ENCODE results near the gene TMEM202.
"Not testable (repeated sequence)": the region's sequence is repeated elsewhere in the genome, so short reads cannot be mapped to it uniquely, and the experiment has no call there.

The TMEM202 gene, protein sequence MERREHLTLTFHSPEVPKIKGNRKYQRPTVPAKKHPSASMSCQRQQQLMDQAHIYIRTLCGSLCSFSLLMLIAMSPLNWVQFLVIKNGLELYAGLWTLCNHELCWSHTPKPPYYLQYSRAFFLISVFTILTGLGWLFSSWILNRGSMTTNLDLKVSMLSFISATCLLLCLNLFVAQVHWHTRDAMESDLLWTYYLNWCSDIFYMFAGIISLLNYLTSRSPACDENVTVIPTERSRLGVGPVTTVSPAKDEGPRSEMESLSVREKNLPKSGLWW

DNA sequence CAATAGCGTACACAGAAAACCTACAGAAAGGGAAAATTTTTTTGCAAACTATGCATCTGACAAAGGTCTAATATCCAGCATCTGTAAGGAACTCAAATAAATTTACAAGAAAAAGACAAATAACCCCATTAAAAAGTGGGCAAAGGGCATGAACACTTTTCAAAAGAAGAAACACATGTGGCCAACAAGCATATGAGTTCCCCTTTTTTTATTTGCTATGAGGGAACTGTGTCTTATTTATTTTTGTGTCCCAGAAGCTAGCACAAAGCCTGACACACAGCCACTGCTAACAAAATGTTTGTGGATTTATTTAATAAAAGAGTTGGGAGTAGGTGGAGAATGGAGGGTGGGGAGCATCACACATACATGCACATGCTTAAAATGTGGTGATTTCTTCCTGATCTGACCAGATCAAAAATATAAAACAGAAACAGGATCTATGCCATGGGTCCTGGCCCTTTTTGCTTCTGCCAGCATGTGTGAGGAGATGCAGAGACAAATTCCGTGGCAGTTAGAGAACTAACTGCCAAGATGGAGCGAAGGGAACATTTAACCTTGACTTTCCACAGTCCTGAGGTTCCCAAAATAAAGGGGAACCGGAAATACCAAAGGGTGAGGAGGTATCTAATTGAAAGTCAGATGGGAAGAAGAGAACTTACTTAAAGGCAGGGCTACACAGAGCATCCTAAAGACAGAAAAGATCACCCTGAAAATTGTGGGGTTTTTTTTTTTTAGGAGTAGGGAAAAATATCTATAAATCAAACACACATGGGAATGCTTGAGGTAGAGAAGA lies at the start of gene TMEM202:
TSS of gene TMEM202 (plus strand) at position 510 of the 793 bp plus-strand sequence. CDS start at position 532, 22 bp downstream.
- DNase-seq, result no peak

DNA sequence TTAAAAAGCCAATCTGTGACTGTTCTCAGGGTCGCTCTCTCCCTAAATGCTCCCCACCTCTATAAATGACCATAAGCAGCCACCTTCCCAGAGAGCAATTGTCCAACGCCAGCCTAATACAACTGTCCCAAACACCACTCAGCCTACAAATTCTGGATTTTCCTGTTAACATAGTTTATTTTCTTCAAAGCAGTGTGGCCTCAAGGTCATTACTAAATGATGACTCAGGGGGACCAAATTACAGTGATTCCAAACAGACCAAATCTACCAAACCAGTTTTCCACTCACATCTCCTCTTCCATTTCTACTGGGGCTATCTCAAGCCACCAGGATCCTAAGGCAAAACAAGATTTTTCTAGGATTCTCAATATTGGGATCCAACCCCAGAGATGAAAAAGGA lies 44.8 kb upstream of the TMEM202 start:
- no peak for DNase-seq

GRCh38 chr15:72354496-72354895 lies 43.6 kb upstream of the TMEM202 start:
- DNase-seq, result no peak

DNA sequence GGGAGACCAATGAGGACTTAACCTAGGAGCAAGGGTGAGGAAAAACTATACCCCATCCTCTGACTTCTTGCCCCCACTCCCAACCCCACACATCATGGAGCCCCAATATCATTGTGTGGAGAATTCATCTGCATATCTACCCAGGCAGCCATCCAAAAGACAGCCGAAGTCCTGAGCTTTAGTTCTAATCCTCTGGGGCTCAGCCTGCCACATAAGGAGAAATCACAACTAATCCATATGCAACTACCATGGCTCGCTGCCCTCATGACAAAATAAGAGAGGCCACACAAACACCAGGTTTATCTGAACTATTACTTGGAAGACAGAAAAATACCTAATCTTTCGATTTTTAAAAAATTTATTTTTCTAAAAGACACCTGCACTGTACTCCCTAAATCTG lies 40.0 kb upstream of the TMEM202 start:
- DNase-seq, result no peak

GRCh38 chr15:72358650-72359171 lies 39.4 kb upstream of the TMEM202 start:
- no peak for DNase-seq

GRCh38 chr15:72361176-72361575 lies 36.9 kb upstream of the TMEM202 start:
- no peak for DNase-seq

DNA sequence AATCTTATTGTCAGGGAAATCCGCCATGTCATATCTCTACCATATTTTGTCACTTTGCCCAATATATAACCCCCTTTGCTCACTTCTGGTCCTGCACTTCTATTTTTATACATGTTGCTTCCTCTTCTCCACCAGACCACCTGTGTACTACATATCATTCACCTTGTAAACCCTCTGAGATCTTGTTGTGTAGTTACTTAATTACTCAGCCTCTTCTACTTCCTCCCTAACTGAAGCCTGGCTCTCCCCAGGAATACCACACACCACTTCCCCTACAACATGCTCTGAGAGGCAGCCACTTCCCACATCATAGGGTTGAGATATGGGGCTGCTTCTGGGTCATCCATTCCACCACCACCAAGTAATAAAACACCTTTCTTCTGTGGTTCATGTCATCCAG lies 32.3 kb upstream of the TMEM202 start:
- DNase-seq, result no peak

GRCh38 chr15:72368325-72368724 lies 29.8 kb upstream of the TMEM202 start:
- DNase-seq, result no peak

GRCh38 chr15:72368899-72369298 lies 29.2 kb upstream of the TMEM202 start:
- no peak for DNase-seq

- DNase-seq, result no peak
Measured at GRCh38 chr15:72369964-72370363, 28.1 kb upstream of the TMEM202 start.

- DNase-seq, result no peak
Measured at GRCh38 chr15:72372361-72372760, 25.7 kb upstream of the TMEM202 start.

DNA sequence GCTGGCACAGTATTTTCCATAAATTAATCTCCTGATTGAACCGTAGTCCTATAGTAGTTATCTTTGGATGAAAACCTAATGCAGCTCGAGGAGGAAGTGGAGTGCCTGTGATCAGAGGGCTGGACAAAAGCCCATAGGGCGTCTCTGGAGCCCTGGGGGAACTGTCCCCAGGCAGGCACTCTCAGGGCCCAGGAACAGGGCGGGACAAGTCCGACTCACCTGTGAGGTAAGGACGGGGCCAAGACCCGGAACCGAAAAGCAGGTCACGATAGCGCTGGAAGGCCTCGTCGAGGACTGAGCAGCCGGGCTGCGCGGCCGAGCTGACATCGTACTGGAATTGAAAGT lies 22.6 kb upstream of the TMEM202 start:
- no peak for DNase-seq

- DNase-seq, result peak; percentile 86 to 98
Measured at GRCh38 chr15:72375846-72376581, 22.1 kb upstream of the TMEM202 start, which contains the start of gene HEXA. HEXA (minus strand) TSS chr15:72376014; CDS start chr15:72375972, 42 bp downstream.

- no peak for DNase-seq
Measured at GRCh38 chr15:72377331-72377730, 20.8 kb upstream of the TMEM202 start.

DNA sequence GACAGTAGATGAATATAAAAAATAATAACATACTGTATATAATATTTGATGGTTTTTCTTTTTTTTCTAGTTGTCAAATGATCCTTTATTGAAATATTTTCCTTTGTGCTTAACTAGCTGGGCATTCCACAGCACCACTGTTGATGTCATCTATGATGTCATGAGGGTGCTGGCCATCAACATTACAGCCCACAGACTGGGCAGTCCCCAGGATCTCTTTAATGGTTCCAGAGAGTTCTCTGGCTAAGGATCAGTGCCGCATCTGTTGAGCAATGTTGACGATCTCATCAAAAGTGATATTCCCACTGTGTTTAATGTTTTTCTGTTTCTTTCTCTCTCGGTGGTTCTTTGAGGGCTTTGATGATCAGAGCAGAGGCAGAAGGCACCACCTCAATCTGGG lies 19.0 kb upstream of the TMEM202 start:
- not testable (repeated sequence) for DNase-seq

GRCh38 chr15:72379856-72380430 lies 18.2 kb upstream of the TMEM202 start:
- no peak for DNase-seq

DNA sequence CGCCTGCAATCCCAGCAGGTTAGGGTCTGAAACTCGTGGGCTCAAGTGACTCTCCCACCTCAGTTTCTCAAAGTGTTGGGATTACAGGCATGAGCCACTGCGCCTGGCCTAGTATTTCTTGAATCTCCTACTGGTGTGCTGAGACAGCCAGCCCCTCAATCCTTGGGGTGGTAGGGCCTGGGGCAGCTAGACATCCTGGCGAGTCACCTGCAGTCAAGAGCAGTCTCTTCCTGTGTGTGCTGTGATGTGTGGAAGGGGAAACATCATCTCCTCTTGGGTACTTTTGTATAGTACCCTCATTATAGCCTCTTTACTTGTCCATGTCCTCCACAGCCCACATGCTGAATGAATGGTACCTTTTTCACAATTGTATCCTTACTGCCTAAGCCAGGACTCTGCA lies 17.4 kb upstream of the TMEM202 start:
- DNase-seq, result no peak

GRCh38 chr15:72382146-72382545 lies 16.0 kb upstream of the TMEM202 start:
- DNase-seq, result no peak

- DNase-seq, result no peak
Measured at GRCh38 chr15:72387741-72388140, 10.4 kb upstream of the TMEM202 start.

- no peak for DNase-seq
Measured at GRCh38 chr15:72389231-72389630, 8.9 kb upstream of the TMEM202 start.

- DNase-seq, result not testable (repeated sequence)
Measured at GRCh38 chr15:72396331-72396730, 1.8 kb upstream of the TMEM202 start.

DNA sequence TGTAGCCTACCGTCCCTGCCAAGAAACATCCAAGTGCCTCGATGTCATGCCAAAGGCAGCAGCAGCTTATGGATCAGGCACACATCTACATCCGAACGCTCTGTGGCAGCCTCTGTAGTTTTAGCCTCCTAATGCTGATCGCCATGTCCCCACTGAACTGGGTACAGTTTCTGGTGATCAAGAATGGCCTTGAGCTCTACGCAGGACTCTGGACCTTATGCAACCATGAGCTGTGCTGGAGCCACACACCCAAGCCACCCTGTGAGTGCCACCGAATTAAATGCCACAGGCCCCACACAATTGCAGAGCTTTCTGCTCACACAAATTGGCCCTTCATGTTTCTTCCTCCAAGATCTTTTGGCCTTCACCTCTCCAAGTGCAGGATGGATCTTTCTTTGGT lies 543 bp downstream of the TMEM202 start:
- DNase-seq, result no peak

GRCh38 chr15:72402726-72403125 lies 4.6 kb downstream of the TMEM202 start:
- DNase-seq, result no peak

Data from stimulated activated CD4-positive, alpha-beta T cell treated with anti-CD3 and anti-CD28 coated beads, Interleukin-4, amount 100 ng/mL, for 4 hours (primary cell).